Stomach (tissue), 4 donors: Measurements from ENCODE around the gene USP17L10.
"Not testable (repeated sequence)": the region's sequence is repeated elsewhere in the genome, so short reads cannot be mapped to it uniquely, and the experiment has no call there.

Experiments used
- CTCF ChIP-seq, 7 experiments: fragments of 450-650 bp in 4 of 7; fragments of 200-600 bp in 3 of 7; sonication (generic) in 3 of 7; IDR thresholded peaks; one replicate each; pipeline ENCODE4 v1.5.1; 2016 to 2019; ENCODE audit warnings: antibody characterized with exemption in 7 of 7, control low read depth in 2 of 7, mild to moderate bottlenecking in 1 of 7
- EP300 ChIP-seq: sonication (generic); formaldehyde crosslinking; IDR thresholded peaks from one replicate; pipeline ENCODE4 v1.6.1; 2017; ENCODE audit warnings: antibody characterized with exemption

- TF ChIP-seq CTCF (IDR thresholded peaks at IDR 0.05); EP300: not testable (repeated sequence)
Observed at GRCh38 chr4:9169791-9170459, 40.5 kb upstream of the USP17L10 start, which contains the start of gene FAM90A26.
